HG03108 (cell line): Measurements from ENCODE around the gene PGGHG.
"Not testable (repeated sequence)": the region's sequence is repeated elsewhere in the genome, so short reads cannot be mapped to it uniquely, and the experiment has no call there.

Experiments used
- ATAC-seq: cut with Tn5 transposase; IDR thresholded peaks from one replicate; pipeline ENCODE4 v1.9.1; 2021; ENCODE audit warnings: moderate library complexity; ENCODE audit not compliant: unreplicated experiment

The PGGHG gene

DNA sequence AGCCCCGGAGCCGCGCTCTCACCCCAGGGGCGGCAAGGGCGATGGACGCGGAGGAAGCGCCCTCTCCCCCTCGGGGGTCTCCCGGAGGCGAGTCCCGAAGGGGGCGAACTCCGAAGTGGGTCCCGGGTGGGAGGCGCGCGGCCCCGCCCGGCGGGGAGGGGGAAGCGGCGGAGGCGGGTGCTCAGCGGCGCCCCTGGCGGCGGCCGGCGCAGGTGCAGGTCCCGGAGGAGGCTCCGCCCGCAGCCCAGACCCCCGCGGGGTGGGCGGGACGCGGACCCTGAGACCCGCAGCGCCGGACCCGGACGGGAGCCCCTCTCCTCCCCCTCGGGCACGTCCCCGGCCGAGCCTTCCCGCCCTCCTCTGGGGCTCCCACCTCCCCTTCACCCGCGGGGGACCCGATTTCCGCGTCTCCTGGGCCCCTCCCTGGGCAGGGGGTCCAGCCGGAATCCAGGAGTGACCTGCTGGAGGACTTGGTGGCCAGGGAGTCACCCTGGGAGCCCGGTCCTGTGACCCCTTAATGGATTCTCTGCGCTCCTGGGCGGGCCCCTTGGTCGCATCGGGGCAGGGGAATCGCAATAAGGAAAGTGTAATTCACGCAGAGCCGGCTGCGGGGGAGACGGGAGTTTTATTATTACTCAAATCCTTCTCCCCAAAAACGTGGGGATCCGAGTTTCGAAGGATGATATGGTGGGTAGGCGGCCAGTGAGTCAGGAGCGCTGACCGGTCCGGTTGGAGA is 22.3 kb downstream of the PGGHG start:
- peak; percentile 27 for ATAC-seq

DNA sequence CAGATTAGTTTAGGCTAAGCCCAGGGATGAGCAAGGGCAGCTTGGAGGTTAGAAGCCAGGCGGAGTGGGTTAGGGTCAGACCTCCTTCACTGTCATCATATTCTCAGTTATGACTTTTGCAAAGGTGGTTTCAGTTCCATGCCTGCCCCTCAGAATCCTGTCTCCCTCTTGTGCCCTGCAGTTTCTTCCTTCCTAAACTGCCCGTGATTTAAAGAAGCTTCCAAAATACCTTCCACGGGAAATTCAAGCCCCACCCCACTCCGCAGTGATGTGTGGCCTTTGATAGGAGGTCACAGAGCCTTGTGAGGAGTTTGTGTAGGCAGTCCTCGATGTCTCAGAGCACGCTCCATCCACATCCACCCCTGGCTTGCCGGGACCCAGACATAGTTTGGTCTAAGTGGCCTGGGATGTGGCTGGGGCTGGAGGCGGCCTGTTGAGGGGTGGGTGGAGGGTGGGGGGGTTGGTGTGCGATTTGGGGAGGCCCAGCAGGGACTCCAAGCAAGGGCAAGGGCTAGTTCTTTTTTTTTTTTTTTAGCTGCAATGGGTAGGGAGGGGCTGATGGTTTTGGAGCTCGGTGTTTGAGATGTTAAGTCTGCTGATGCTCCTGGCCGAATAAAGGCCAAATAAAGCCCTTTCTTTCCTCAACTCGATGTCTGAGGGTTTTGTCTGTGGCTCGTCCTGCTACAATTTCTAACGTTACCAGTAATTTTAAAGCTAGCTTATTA is 23.3 kb downstream of the PGGHG start:
- ATAC-seq = no peak

DNA sequence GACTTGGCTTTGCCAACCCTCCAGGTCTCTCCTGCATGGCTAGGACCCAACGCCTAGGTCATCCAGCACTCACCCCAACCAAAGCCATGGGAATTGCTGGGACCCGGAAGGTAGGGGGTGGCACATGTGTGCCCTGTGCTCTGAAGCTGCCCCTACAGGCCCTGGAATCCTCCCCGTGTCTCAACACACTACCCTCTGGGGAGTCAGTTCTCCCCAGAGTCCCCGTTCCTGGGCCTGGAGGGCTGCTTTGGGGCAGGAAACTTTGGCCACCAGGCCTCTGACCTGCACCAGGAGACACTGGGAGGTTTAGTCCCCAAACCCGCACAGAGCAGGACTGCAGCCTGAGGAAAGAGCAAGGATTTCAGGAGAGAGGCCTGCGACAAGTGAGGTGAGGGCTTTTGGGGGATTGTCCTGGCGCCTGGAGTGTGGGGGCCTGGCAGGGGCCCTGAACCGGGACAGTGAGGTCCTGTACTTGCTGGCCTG is 24.4 kb downstream of the PGGHG start:
- no peak for ATAC-seq

DNA sequence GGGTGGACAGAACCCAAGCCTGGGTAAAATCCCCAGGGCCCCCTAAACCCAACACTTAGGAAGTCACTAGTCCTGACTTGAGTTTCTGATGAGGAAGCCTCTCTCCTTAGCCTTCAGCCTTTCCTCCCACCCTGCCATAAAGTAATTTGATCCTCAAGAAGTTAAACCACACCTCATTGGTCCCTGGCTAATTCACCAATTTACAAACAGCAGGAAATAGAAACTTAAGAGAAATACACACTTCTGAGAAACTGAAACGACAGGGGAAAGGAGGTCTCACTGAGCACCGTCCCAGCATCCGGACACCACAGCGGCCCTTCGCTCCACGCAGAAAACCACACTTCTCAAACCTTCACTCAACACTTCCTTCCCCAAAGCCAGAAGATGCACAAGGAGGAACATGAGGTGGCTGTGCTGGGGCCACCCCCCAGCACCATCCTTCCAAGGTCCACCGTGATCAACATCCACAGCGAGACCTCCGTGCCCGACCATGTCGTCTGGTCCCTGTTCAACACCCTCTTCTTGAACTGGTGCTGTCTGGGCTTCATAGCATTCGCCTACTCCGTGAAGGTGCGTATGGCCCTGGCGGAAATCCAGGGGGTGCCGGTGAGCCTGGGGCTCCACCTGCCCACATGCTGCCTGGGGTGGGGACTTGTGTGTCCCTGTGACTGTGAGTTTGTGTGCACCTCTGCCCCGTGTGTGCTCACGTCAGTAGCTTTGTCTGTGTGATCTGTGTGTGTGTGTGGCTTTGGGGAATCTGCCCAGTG is 25.0 kb downstream of the PGGHG start, which contains the start of gene IFITM1:
TSS of gene IFITM1 (plus strand) at position 254 of the 767 bp plus-strand sequence. CDS start at position 385, 131 bp downstream.
- peak; percentile 27 for ATAC-seq

DNA sequence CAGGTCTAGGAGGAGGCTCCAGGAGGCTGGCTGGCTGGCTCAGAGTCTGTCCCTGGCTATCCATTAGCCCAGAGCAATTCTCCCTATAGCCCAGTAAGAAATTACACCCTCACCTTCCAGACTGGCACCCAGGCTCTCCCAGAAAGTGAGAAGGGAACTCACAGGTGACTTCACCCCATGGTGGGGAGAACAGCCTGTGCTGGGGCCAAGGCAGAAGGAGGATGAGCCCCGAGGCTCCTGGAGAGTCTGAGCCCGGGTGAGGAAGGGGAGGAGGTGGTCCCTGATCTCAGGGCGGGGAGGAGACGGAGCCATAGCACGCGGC is 25.6 kb downstream of the PGGHG start:
- ATAC-seq = not testable (repeated sequence)

DNA sequence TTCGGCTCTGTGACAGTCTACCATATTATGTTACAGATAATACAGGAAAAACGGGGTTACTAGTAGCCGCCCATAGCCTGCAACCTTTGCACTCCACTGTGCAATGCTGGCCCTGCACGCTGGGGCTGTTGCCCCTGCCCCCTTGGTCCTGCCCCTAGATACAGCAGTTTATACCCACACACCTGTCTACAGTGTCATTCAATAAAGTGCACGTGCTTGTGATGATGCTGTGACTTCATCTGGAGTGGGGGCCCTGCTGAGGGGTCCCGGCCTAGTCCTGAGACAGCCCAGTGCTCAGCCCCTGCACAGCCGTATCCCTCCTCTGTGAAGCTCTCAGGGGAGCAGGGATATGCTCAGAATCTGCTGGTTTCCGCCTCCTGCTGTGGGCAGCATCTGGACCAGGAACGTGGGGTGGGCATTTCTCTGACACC is 26.1 kb downstream of the PGGHG start:
- ATAC-seq = no peak

DNA sequence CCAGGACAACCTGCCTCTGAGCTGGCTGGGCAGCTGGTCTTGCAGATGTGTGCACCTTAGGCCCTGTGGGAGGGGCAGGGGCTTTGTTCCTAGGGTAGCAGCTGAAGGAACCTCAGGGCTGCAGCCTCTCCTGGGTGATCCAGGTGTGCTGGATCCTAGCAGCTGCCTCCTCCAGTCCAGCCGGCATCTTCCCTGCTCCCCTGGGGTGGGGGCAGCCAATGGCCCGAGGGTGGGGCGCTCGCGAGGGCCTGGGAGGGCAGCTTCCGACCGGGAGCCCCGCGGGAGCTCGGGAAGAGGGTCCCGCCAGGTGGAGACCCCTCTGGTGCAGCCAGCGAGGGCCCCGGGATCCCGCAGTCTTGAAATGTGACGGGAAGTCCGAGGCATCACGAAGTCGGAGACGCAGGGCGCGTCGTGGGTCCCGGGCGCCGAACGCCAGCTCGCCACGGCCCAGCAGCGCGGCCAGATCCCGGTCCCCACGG is 26.6 kb downstream of the PGGHG start:
- ATAC-seq = no peak

DNA sequence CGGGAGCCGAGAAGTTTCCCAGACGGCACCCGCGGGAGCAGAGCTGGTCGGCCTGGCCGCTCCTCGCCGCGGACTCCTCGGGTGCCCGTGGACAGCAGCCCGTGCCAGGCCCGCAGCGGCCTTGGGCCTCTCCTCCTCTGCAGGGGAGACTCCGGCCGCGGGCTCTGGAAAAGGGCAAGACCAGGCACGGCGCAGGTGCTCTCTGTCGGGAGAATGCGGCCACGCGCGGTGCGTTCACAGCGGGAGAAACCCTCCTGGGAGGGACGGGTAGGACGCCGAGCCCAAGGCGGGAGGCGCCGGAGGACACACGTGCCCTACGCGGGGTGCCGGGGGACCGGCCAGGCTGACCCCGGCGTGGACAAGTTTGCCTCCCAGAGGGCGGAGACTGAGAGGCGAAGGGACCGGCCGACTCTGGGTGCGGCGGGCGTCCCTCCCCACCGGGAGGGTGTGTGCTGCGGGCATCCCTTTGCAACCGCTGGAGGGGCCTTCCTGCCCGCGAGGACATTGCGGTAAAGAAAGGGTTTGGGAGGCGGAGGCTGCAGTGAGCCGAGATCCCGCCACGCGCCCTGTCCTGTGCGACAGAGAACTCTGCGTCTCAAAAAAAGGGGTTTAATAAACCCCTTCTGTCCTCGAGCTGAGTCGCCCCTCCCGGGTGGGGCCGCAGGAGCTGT is 27.2 kb downstream of the PGGHG start:
- ATAC-seq = no peak

DNA sequence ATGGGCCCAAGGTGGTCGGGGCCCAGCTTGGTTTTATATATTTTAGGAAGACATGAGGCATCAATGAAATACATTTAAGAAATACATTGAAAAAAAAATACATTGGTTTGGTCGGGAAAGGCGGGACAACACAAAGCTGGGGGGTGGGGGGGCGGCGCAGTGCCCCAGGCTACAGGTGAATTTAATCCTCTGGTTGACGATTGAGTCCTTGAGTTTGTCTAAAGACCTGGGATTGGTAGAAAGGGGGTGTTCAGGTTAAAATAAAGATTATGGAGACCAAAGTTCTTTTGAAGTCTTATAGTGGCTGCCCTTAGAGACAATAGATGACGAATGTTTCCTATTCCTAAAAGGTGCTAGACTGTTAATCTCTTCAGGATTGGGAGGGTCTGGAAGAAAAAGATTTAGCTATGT is 28.0 kb downstream of the PGGHG start:
- no peak for ATAC-seq

DNA sequence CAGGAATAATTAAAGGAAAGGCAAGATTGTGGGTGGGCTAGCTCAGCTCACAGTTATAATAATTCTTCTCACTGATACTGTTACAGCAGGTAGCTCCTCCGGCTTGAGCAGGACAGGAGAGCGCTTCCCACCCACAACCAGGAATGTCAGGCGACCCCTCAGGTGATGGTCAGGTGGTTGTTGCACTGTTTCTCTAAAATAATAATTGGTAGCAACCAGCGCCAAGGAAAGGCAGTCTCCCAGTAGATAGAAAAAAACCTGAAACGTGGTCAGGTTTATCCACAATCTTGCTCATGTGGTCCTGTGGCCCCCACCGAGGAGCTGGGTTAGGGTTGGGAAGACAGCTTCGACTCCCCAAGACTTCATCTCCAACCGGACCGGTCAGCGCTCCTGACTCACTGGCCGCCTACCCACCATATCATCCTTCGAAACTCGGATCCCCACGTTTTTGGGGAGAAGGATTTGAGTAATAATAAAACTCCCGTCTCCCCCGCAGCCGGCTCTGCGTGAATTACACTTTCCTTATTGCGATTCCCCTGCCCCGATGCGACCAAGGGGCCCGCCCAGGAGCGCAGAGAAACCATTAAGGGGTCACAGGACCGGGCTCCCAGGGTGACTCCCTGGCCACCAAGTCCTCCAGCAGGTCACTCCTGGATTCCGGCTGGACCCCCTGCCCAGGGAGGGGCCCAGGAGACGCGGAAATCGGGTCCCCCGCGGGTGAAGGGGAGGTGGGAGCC is 28.9 kb downstream of the PGGHG start:
- peak; percentile 2 for ATAC-seq

DNA sequence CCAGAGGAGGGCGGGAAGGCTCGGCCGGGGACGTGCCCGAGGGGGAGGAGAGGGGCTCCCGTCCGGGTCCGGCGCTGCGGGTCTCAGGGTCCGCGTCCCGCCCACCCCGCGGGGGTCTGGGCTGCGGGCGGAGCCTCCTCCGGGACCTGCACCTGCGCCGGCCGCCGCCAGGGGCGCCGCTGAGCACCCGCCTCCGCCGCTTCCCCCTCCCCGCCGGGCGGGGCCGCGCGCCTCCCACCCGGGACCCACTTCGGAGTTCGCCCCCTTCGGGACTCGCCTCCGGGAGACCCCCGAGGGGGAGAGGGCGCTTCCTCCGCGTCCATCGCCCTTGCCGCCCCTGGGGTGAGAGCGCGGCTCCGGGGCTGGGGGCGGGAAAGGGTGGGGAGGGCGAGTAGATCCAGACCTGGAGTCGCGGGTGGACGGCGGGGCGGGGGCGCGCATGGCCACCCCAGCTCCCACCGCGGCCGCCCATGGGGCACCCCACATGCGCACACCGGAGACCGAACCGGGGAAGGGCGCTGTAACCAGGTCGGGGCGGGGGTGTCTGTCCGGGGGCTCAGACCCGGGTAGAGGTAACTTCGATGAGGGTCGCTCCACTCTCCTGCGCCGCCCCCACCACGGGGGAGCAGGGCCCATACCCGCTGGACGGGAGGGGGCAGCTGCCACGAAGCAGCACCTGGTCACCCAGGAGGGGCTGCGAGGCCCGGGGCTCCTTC is 29.6 kb downstream of the PGGHG start:
- peak; percentile 36 for ATAC-seq

DNA sequence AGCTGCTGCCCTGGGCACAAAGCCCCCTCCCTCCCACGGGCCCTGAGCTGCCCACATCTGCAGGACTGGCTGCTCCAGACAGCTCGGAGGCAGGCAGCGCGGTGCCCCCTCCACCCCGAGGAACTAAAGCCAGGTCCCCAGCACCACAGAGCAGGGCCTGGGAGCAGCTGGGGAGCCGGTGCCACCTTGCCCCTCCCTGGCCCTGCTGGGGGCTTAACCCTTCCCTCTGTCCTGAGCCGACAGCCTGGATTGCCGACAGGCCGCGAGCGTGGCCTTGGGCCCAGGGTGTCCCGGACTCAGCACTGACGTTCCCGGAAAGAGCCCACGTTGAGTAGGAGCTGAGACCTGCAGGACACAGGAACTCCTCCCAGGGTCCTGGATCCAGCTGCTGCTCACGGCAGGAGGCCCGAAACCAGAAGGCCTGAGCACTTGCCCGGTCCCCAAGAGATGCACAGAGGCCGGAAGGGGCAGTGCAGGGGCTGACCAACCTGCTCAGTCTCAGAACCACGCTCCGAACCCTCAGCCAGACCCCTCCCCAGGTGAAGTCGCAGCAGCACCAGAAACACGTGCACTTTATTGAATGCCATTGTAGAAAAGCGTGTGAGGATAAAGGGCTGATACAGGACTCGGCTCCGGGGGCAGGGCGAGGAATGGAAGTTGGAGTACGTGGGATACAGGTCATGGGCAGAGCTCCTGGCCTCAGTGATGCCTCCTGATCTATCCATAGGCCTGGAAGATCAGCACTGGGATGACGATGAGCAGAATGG is 30.4 kb downstream of the PGGHG start:
- not testable (repeated sequence) for ATAC-seq

DNA sequence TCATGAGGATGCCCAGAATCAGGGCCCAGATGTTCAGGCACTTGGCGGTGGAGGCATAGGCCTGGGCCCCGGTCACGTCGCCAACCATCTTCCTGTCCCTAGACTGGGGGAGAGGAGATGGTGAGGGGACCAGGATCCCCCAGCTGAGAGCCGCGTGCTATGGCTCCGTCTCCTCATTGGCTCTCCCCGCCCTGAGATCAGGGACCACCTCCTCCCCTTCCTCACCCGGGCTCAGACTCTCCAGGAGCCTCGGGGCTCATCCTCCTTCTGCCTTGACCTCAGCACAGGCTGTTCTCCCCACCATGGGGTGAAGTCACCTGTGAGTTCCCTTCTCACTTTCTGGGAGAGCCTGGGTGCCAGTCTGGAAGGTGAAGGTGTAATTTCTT is 31.0 kb downstream of the PGGHG start:
- not testable (repeated sequence) for ATAC-seq

DNA sequence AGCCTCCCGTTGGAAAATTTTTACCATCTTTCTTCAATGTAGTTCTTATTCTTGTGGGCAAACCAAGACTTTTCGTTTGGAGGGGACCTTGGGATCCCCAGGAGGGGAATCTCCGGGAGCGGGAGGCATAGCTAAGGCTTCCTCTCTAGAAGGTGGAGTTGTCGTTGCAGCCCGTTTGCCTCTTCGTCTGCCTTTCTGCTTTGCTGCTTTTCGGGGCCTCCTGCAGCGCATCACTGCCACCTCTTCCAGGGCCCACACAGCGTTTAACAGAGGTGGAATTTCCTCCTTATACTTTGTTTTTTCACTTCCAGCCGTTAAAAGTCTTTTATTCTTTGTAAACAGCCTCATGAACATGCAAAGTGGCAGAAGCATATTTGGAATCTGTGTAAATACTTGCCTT is 35.2 kb downstream of the PGGHG start:
- ATAC-seq = no peak

DNA sequence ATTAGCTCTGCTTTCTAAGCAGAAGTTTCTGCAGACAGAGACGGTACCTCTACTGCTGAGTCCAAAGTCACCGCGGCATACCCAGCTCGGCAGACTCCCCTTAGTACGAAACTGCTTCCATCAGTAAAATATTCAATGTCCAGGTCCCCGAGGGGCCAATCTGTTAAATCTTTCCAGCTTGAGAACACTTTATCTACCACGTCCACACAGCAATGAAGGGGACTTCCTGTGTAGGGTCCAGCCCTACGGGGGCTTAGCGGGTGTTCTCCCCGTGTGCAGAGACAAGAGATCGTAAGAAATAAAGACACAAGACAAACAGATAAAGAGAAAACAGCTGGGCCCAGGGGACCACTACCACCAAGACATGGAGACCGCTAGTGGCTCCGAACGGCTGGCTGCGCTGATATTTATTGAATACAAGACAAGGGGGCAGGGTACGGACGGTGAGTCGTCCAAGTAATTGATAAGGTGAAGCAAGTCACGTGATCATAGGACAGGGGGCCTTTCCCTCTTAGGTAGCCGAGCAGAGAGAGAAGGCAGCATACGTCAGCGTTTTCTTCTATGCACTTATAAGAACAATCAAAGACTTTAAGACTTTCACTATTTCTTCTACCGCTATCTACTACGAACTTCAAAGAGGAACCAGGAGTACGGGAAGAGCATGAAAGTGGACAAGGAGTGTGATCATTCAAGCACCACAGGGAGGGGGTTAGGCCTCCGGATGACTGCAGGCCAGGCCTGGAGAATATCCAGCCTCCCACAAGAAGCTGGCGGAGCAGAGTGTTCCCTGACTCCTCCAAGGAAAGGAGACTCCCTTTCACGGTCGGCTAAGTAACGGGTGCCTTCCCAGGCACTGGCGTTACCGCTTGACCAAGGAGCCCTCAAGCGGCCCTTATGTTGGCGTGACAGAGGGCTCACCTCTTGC is 35.9 kb downstream of the PGGHG start:
- ATAC-seq = not testable (repeated sequence)

DNA sequence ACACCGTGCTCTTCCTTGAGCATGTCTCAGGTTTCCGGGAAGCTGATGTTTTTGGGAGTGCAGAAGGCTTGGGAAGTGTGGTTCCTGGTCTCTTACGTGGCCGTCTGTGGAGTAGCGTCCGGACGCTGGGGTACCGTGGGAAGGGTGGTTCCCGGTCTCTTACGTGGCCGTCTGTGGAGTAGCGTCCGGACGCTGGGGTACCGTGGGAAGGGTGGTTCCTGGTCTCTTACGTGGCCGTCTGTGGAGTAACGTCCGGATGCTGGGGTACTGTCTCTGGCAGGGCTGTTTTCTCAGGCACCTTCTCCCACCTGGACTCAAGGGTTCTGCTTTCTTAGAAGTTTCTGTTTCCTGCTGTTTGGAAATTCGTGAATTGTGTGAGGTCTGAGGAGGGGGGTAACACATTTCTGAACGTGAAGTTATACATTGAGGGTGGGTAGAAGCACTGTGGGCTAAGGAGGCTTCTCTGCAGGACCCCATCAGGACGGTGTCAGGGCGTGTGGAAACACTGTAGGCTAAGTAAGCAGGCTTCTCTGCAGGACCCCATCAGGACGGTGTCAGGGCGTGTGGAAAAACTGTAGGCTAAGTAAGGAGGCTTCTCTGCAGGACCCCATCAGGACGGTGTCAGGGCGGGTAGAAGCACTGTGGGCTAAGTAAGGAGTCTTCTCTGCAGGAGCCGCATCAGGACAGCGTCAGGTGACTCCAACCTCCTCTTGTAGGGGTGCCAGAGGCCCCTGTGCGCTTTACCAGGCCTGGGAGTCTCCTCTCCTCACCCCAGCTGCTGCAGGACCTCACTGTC is 37.1 kb downstream of the PGGHG start:
- ATAC-seq = no peak

DNA sequence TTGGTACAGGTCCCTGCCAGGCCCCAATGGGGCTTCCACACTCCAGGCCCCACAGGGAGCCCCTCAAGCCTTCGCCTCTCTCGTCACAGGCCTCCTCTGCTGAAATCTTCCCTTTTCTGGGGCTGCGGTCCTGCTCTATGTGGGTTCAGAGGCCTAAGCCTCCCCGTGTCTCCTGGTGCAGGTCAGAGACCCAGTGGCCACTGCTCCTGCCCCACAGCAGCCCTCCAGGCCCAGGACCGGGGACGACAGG is 37.6 kb downstream of the PGGHG start:
- ATAC-seq = no peak
